H9 (cell line): Measurements from ENCODE around the gene HIP1R. TPM values are rescaled to one million over a fixed set of nuclear protein-coding genes. Genes with fewer than 3 reads are reported as not detected.

Experiments used
- DNase-seq: peaks from one replicate; pipeline ENCODE4 v3.0.0-alpha.2; 2017
- H2AFZ ChIP-seq: one replicate; pipeline ENCODE4 v1.6.1; 2013; ENCODE audit warnings: mild to moderate bottlenecking, low read length, control low read depth, moderate library complexity
- H2AK5ac ChIP-seq: 2 replicates; pipeline ENCODE4 v1.6.1; 2013; ENCODE audit warnings: low read length, control low read depth, mixed read lengths; ENCODE audit not compliant: insufficient read length
- H2BK120ac ChIP-seq: one replicate; pipeline ENCODE4 v1.6.1; 2013; ENCODE audit warnings: low read depth, mild to moderate bottlenecking, low read length, control low read depth, inconsistent platforms; ENCODE audit not compliant: poor library complexity, severe bottlenecking
- H2BK12ac ChIP-seq: 2 replicates; pipeline ENCODE4 v1.6.1; 2013; ENCODE audit warnings: low read length, control low read depth, mixed read lengths, low read depth; ENCODE audit not compliant: insufficient read length
- H2BK15ac ChIP-seq: 2 replicates; pipeline ENCODE4 v1.6.1; 2013; ENCODE audit warnings: low read depth, low read length, control low read depth
- H2BK20ac ChIP-seq: one replicate; pipeline ENCODE4 v1.6.1; 2013; ENCODE audit warnings: low read depth, mild to moderate bottlenecking, low read length, control low read depth, inconsistent platforms; ENCODE audit not compliant: poor library complexity, severe bottlenecking
- H2BK5ac ChIP-seq: 2 replicates; pipeline ENCODE4 v1.6.1; 2013; ENCODE audit warnings: low read length, control low read depth, mixed read lengths; ENCODE audit not compliant: insufficient read length
- H3K14ac ChIP-seq: 2 replicates; pipeline ENCODE4 v1.6.1; 2013; ENCODE audit warnings: low read length, control low read depth; ENCODE audit not compliant: insufficient read depth
- H3K18ac ChIP-seq: 2 replicates; pipeline ENCODE4 v1.6.1; 2013; ENCODE audit warnings: low read depth, mild to moderate bottlenecking, mixed read lengths, low read length, control low read depth; ENCODE audit not compliant: insufficient read length
- H3K23ac ChIP-seq: 2 replicates; pipeline ENCODE4 v1.6.1; 2013; ENCODE audit warnings: low read length, control low read depth, mixed read lengths, low read depth; ENCODE audit not compliant: insufficient read length
- H3K23me2 ChIP-seq: 2 replicates; pipeline ENCODE4 v1.6.1; 2013; ENCODE audit warnings: low read depth, mild to moderate bottlenecking, mixed read lengths, low read length, control low read depth; ENCODE audit not compliant: insufficient read length, poor library complexity, severe bottlenecking
- H3K27ac ChIP-seq: 2 replicates; pipeline ENCODE4 v1.5.1; 2013; ENCODE audit warnings: low read length, control low read depth, mixed read lengths, low read depth; ENCODE audit not compliant: insufficient read length
- H3K27me3 ChIP-seq: 2 replicates; pipeline ENCODE4 v1.6.1; 2013; ENCODE audit warnings: low read length, control low read depth, inconsistent platforms; ENCODE audit not compliant: insufficient read depth
- H3K4ac ChIP-seq: 2 replicates; pipeline ENCODE4 v1.6.1; 2013; ENCODE audit warnings: low read depth, mild to moderate bottlenecking, control low read depth, inconsistent platforms, low read length, moderate library complexity
- H3K4me1 ChIP-seq: 2 replicates; pipeline ENCODE4 v1.6.1; 2013; ENCODE audit warnings: low read length, control low read depth, inconsistent platforms; ENCODE audit not compliant: insufficient read depth
- H3K4me2 ChIP-seq: 2 replicates; pipeline ENCODE4 v1.6.1; 2013; ENCODE audit warnings: low read length, control low read depth, mixed read lengths; ENCODE audit not compliant: insufficient read length, insufficient read depth
- H3K56ac ChIP-seq: 2 replicates; pipeline ENCODE4 v1.6.1; 2013; ENCODE audit warnings: low read depth, mild to moderate bottlenecking, mixed read lengths, low read length, control low read depth; ENCODE audit not compliant: insufficient read length
- H3K79me1 ChIP-seq: 2 replicates; pipeline ENCODE4 v1.6.1; 2013; ENCODE audit warnings: low read depth, mild to moderate bottlenecking, moderate library complexity, low read length, control low read depth, inconsistent platforms; ENCODE audit not compliant: insufficient read depth, poor library complexity, severe bottlenecking
- H3K79me2 ChIP-seq: 2 replicates; pipeline ENCODE4 v1.6.1; 2013; ENCODE audit warnings: low read length, control low read depth, inconsistent platforms; ENCODE audit not compliant: insufficient read depth
- H3K9ac ChIP-seq: 2 replicates; pipeline ENCODE4 v1.6.1; 2013; ENCODE audit warnings: low read length, control low read depth, mixed read lengths; ENCODE audit not compliant: insufficient read length; ENCODE audit errors: extremely low read depth
- H3K9me3 ChIP-seq: one replicate; pipeline ENCODE4 v1.6.1; 2013; ENCODE audit warnings: low read depth, low read length, inconsistent platforms; ENCODE audit not compliant: control insufficient read depth
- H3T11ph ChIP-seq: one replicate; pipeline ENCODE4 v1.6.1; 2013; ENCODE audit warnings: mild to moderate bottlenecking, low read length, control low read depth, inconsistent platforms
- H4K20me1 ChIP-seq: one replicate; pipeline ENCODE4 v1.6.1; 2013; ENCODE audit not compliant: control insufficient read depth, insufficient read length, insufficient read depth
- H4K5ac ChIP-seq: 2 replicates; pipeline ENCODE4 v1.6.1; 2013; ENCODE audit warnings: low read depth, mild to moderate bottlenecking, mixed read lengths, low read length, control low read depth; ENCODE audit not compliant: insufficient read length
- H4K8ac ChIP-seq: replicated peaks from 2 replicates; pipeline ENCODE4 v1.6.1; 2013; ENCODE audit warnings: low read length, control low read depth, mixed read lengths, low read depth; ENCODE audit not compliant: insufficient read length
- H4K91ac ChIP-seq: 2 replicates; pipeline ENCODE4 v1.6.1; 2013; ENCODE audit warnings: low read depth, mild to moderate bottlenecking, moderate library complexity, mixed read lengths, low read length, control low read depth; ENCODE audit not compliant: insufficient read length
- H3K27ac Mint-ChIP-seq, 3 experiments: 2 replicates in 2 of 3; 3 replicates in 1 of 3; pipeline ENCODE4 v1.8.0; 2020 to 2021; ENCODE audit warnings: mixed read lengths in 3 of 3, mild to moderate bottlenecking in 1 of 3, moderate library complexity in 1 of 3
- H3K27me3 Mint-ChIP-seq: 2 replicates; pipeline ENCODE4 v1.8.0; 2021; ENCODE audit warnings: low read depth, mild to moderate bottlenecking, moderate library complexity, mixed read lengths
- H3K36me3 Mint-ChIP-seq, 3 experiments: 2 replicates in 2 of 3; 3 replicates in 1 of 3; pipeline ENCODE4 v1.8.0; 2020 to 2021; ENCODE audit warnings: low read depth in 3 of 3, mixed read lengths in 3 of 3; ENCODE audit not compliant: insufficient read depth in 1 of 3
- H3K4me1 Mint-ChIP-seq, 2 experiments: 2 replicates each; pipeline ENCODE4 v1.8.0; 2020; ENCODE audit warnings: mixed read lengths in 2 of 2
- H3K4me3 Mint-ChIP-seq, 2 experiments: 2 replicates in 1 of 2; 3 replicates in 1 of 2; pipeline ENCODE4 v1.8.0; 2020 to 2021; ENCODE audit warnings: mild to moderate bottlenecking in 2 of 2, mixed read lengths in 2 of 2, moderate library complexity in 1 of 2
- H3K9me3 Mint-ChIP-seq, 2 experiments: 2 replicates in 1 of 2; 3 replicates in 1 of 2; pipeline ENCODE4 v1.8.0; 2020; ENCODE audit warnings: mild to moderate bottlenecking in 2 of 2, mixed read lengths in 2 of 2, moderate library complexity in 1 of 2
- WGBS: extraction: QIAGEN DNeasy Blood & Tissue Kit; methylation state at CpG from one replicate; pipeline ENCODE4 v1.1.7; 2013; ENCODE audit warnings: missing lambda C conversion rate, low lambda C conversion rate, mixed read lengths; ENCODE audit not compliant: insufficient read length; ENCODE audit errors: extremely low coverage; 5-methylcytosine and 5-hydroxymethylcytosine counted together
- total RNA-seq: library from RNA; stranded (reverse); gene quantifications from 2 replicates; pipeline ENCODE4 v1.2.1, GENCODE V29; 2021
- TF ChIP-seq, protein P1 (sequence below): fragments of 200-600 bp; sonication (generic); conservative IDR thresholded peaks from 3 replicates; pipeline ENCODE4 v1.8.0; 2021; ENCODE audit warnings: antibody characterized with exemption, mild to moderate bottlenecking

HIP1R gene
- total RNA-seq, 1 experiment from 2014 or later: 17.4 TPM

DNA sequence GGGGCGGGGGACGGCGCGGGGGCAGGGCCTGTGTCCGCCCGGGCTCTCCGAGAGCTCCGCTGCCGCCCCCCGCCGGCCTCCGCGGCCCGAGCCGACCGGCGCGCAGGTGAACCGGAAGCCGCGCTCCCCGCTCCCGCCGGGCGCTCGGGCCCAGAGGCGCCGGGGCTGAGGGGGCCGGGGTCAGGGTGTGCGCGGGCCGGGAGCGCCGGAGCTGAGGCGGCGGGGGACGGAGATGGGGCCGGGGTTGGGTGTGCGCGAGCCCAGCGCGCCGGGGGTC, 431 bp downstream of the HIP1R start:
- H3K14ac ChIP-seq: no peak overlapping the region
- H3K27me3 ChIP-seq: peaks cover 12% of the 10 kb centered on the region
- H2BK15ac ChIP-seq: no peak overlapping the region
- no peak overlapping the region for H3T11ph ChIP-seq
- H3K23me2 ChIP-seq: peaks cover 8% of the 10 kb centered on the region
- no peak overlapping the region for H3K27ac Mint-ChIP-seq
- peak overlapping the region; percentile 86 for H3K4me2 ChIP-seq
- H3K27ac ChIP-seq: no peak overlapping the region
- H2AK5ac ChIP-seq: no peak overlapping the region
- H3K56ac ChIP-seq: no peak overlapping the region
- H3K79me2 ChIP-seq: no peaks in the 10 kb centered on the region; the same call in 1 of the 2 replicates
- H3K4me3 Mint-ChIP-seq: peak overlapping the region; percentile 76 to 91
- H3K9me3 Mint-ChIP-seq: peaks cover 2 to 3% of the 10 kb centered on the region in 2 experiments; a peak in 1 of 5 replicates
- no peak overlapping the region for H3K9ac ChIP-seq
- no peak overlapping the region for H3K18ac ChIP-seq
- no peak overlapping the region for H3K4ac ChIP-seq
- no CpG with 5 or more reads among the region's 43 CpGs for WGBS
- H2BK120ac ChIP-seq: no peak overlapping the region
- H4K91ac ChIP-seq: no peak overlapping the region
- H4K5ac ChIP-seq: no peak overlapping the region
- no peaks in the 10 kb centered on the region for H3K79me1 ChIP-seq
- H3K9me3 ChIP-seq: no peaks in the 10 kb centered on the region
- peaks cover 19 to 31% of the 10 kb centered on the region in 2 experiments for H3K4me1 Mint-ChIP-seq
- H2BK20ac ChIP-seq: no peak overlapping the region
- no peak overlapping the region for H2BK5ac ChIP-seq
- no peak overlapping the region for H3K23ac ChIP-seq
- H3K4me1 ChIP-seq: peaks cover 3% of the 10 kb centered on the region; the same call in 1 of the 2 replicates
- TF ChIP-seq, protein P1, sequence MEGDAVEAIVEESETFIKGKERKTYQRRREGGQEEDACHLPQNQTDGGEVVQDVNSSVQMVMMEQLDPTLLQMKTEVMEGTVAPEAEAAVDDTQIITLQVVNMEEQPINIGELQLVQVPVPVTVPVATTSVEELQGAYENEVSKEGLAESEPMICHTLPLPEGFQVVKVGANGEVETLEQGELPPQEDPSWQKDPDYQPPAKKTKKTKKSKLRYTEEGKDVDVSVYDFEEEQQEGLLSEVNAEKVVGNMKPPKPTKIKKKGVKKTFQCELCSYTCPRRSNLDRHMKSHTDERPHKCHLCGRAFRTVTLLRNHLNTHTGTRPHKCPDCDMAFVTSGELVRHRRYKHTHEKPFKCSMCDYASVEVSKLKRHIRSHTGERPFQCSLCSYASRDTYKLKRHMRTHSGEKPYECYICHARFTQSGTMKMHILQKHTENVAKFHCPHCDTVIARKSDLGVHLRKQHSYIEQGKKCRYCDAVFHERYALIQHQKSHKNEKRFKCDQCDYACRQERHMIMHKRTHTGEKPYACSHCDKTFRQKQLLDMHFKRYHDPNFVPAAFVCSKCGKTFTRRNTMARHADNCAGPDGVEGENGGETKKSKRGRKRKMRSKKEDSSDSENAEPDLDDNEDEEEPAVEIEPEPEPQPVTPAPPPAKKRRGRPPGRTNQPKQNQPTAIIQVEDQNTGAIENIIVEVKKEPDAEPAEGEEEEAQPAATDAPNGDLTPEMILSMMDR: no peak
- H2BK12ac ChIP-seq: no peak overlapping the region
- peaks cover 3% of the 10 kb centered on the region for H4K20me1 ChIP-seq
- peaks cover 0 to 4% (median 2%) of the 10 kb centered on the region in 3 experiments; a peak in 3 of 7 replicates for H3K36me3 Mint-ChIP-seq
- peaks cover 82% of the 10 kb centered on the region for H3K27me3 Mint-ChIP-seq
- H2AFZ ChIP-seq: no peak overlapping the region
- no peak overlapping the region for H4K8ac ChIP-seq
- peak; percentile 41 for DNase-seq
